GM21390 (cell line): ENCODE data around the gene KLHDC2.
A peak's percentile ranks its signal among the peaks of the same experiment; 100 is the strongest.
"Not testable (repeated sequence)": the region's sequence is repeated elsewhere in the genome, so short reads cannot be mapped to it uniquely, and the experiment has no call there.

Experiments
- ATAC-seq: cut with Tn5 transposase; IDR thresholded peaks from one replicate; pipeline ENCODE4 v1.9.1; 2021; ENCODE audit not compliant: unreplicated experiment

The KLHDC2 gene

GRCh38 chr14:49767571-49768300 lies at the start of gene KLHDC2:
TSS of gene KLHDC2 (plus strand) at chr14:49768153. CDS start at chr14:49768469, 316 bp downstream.
- peak; percentile 90 for ATAC-seq

GRCh38 chr14:49720744-49721143 lies 47.2 kb upstream of the KLHDC2 start:
- no peak for ATAC-seq

- not testable (repeated sequence) for ATAC-seq
Observed at GRCh38 chr14:49721733-49722435, 46.1 kb upstream of the KLHDC2 start.

GRCh38 chr14:49727171-49727570 lies 40.8 kb upstream of the KLHDC2 start:
- ATAC-seq = no peak

GRCh38 chr14:49732896-49733295 lies 35.1 kb upstream of the KLHDC2 start:
- no peak for ATAC-seq

GRCh38 chr14:49733836-49734235 lies 34.1 kb upstream of the KLHDC2 start:
- ATAC-seq = no peak

GRCh38 chr14:49735669-49736068 lies 32.3 kb upstream of the KLHDC2 start:
- not testable (repeated sequence) for ATAC-seq

- no peak for ATAC-seq
Observed at GRCh38 chr14:49745191-49745590, 22.8 kb upstream of the KLHDC2 start.

- ATAC-seq = not testable (repeated sequence)
Observed at GRCh38 chr14:49746476-49746875, 21.5 kb upstream of the KLHDC2 start.

- no peak for ATAC-seq
Observed at GRCh38 chr14:49754570-49755097, 13.3 kb upstream of the KLHDC2 start.

- no peak for ATAC-seq
Observed at GRCh38 chr14:49755378-49755777, 12.6 kb upstream of the KLHDC2 start.

- ATAC-seq = no peak
Observed at GRCh38 chr14:49761839-49762551, 6.0 kb upstream of the KLHDC2 start.

- ATAC-seq = no peak
Observed at GRCh38 chr14:49766839-49767238, 1.1 kb upstream of the KLHDC2 start.

GRCh38 chr14:49767270-49767570 lies 733 bp upstream of the KLHDC2 start:
- ATAC-seq = no peak

- ATAC-seq = peak; percentile 22
Observed at GRCh38 chr14:49768301-49769121, 558 bp downstream of the KLHDC2 start.

GRCh38 chr14:49769171-49769570 lies 1.2 kb downstream of the KLHDC2 start:
- ATAC-seq = no peak

- ATAC-seq = no peak
Observed at GRCh38 chr14:49769581-49770211, 1.7 kb downstream of the KLHDC2 start.

GRCh38 chr14:49770212-49770817 lies 2.4 kb downstream of the KLHDC2 start:
- no peak for ATAC-seq

GRCh38 chr14:49771691-49772090 lies 3.7 kb downstream of the KLHDC2 start:
- not testable (repeated sequence) for ATAC-seq

- ATAC-seq = no peak
Observed at GRCh38 chr14:49774106-49774505, 6.2 kb downstream of the KLHDC2 start.
